GM23338 (cell line): ENCODE results near the gene CMYA5. TPM values are rescaled to one million over a fixed set of nuclear protein-coding genes. Genes with fewer than 3 reads are reported as not detected.

Source experiments
- ATAC-seq: fragments of 200-7000 bp; cut with Tn5 transposase; 3 replicates; pipeline ENCODE4 v1.9.1; 2020
- DNase-seq: peaks from one replicate; pipeline ENCODE4 v3.0.0-alpha.2; 2015; ENCODE audit warnings: low spot score
- H2AFZ ChIP-seq: fragments of 200-600 bp; sonication (generic); 2 replicates; pipeline ENCODE4 v1.8.0; 2016; ENCODE audit warnings: antibody characterized with exemption, mild to moderate bottlenecking, moderate library complexity
- H3F3A ChIP-seq: fragments of 200-600 bp; sonication (generic); replicated peaks from 2 replicates; pipeline ENCODE4 v1.8.0; 2017; ENCODE audit warnings: antibody characterized with exemption, mixed run types, low read depth
- H3K27ac ChIP-seq: fragments of 200-600 bp; sonication (generic); 2 replicates; pipeline ENCODE4 v1.6.1; 2016; ENCODE audit warnings: low read depth
- H3K27me3 ChIP-seq: fragments of 200-600 bp; sonication (generic); 2 replicates; pipeline ENCODE4 v1.8.0; 2016; ENCODE audit warnings: mild to moderate bottlenecking, mixed run types, moderate library complexity; ENCODE audit not compliant: insufficient read depth
- H3K36me3 ChIP-seq: fragments of 200-600 bp; sonication (generic); 2 replicates; pipeline ENCODE4 v1.8.0; 2016; ENCODE audit warnings: mild to moderate bottlenecking; ENCODE audit not compliant: insufficient read depth
- H3K4me1 ChIP-seq: fragments of 200-600 bp; sonication (generic); 2 replicates; pipeline ENCODE4 v1.8.0; 2016; ENCODE audit warnings: mild to moderate bottlenecking, moderate library complexity; ENCODE audit not compliant: insufficient read depth
- H3K4me2 ChIP-seq: fragments of 200-600 bp; sonication (generic); 2 replicates; pipeline ENCODE4 v1.7.1; 2017; ENCODE audit warnings: mixed run types
- H3K4me3 ChIP-seq: fragments of 200-600 bp; sonication (generic); 2 replicates; pipeline ENCODE4 v1.6.1; 2016; ENCODE audit warnings: mixed run types
- H3K79me2 ChIP-seq: fragments of 200-600 bp; sonication (generic); replicated peaks from 2 replicates; pipeline ENCODE4 v1.8.0; 2017; ENCODE audit warnings: mild to moderate bottlenecking; ENCODE audit not compliant: insufficient read depth
- H3K9me2 ChIP-seq: fragments of 200-600 bp; sonication (generic); 2 replicates; pipeline ENCODE4 v1.8.0; 2017; ENCODE audit not compliant: insufficient read depth
- H4K20me1 ChIP-seq: fragments of 200-600 bp; sonication (generic); replicated peaks from 2 replicates; pipeline ENCODE4 v1.8.0; 2017; ENCODE audit warnings: mild to moderate bottlenecking; ENCODE audit not compliant: insufficient read depth
- H3K27ac Mint-ChIP-seq: 2 replicates; pipeline ENCODE4 v1.8.0; 2020; ENCODE audit warnings: inconsistent platforms, mild to moderate bottlenecking, moderate library complexity, mixed read lengths
- H3K27me3 Mint-ChIP-seq: 3 replicates; pipeline ENCODE4 v1.8.0; 2022; ENCODE audit warnings: low read depth, mild to moderate bottlenecking, moderate library complexity, mixed read lengths, inconsistent platforms; ENCODE audit not compliant: insufficient read depth, poor library complexity
- H3K36me3 Mint-ChIP-seq: 3 replicates; pipeline ENCODE4 v1.8.0; 2021; ENCODE audit warnings: low read depth, mild to moderate bottlenecking, inconsistent platforms, moderate library complexity, mixed read lengths
- H3K4me1 Mint-ChIP-seq: 3 replicates; pipeline ENCODE4 v1.8.0; 2020; ENCODE audit warnings: mild to moderate bottlenecking, inconsistent platforms, mixed read lengths
- H3K4me3 Mint-ChIP-seq: 3 replicates; pipeline ENCODE4 v1.8.0; 2021; ENCODE audit warnings: moderate library complexity, mild to moderate bottlenecking, inconsistent platforms, mixed read lengths
- H3K9me3 Mint-ChIP-seq: 3 replicates; pipeline ENCODE4 v1.8.0; 2020; ENCODE audit warnings: moderate library complexity, mild to moderate bottlenecking, inconsistent platforms, mixed read lengths
- CREB1 ChIP-seq: fragments of 250-450 bp; sonication (Bioruptor Pico); IDR thresholded peaks from 2 replicates; pipeline ENCODE4 v1.5.0; 2020; ENCODE audit warnings: low read depth, mild to moderate bottlenecking, moderate library complexity
- EZH2 ChIP-seq: fragments of 200-600 bp; sonication (generic); IDR thresholded peaks from one replicate; pipeline ENCODE4 v1.8.0; 2017; ENCODE audit warnings: antibody characterized with exemption, mild to moderate bottlenecking, low read depth; ENCODE audit not compliant: unreplicated experiment
- EZH2phosphoT487 ChIP-seq: fragments of 200-600 bp; sonication (generic); IDR thresholded peaks from one replicate; pipeline ENCODE4 v1.8.1; 2018; ENCODE audit warnings: antibody characterized with exemption; ENCODE audit not compliant: unreplicated experiment
- JUNB ChIP-seq: IDR thresholded peaks from one replicate; pipeline ENCODE4 v1.6.1; 2016; ENCODE audit warnings: antibody characterized with exemption; ENCODE audit not compliant: unreplicated experiment
- NANOG ChIP-seq: IDR thresholded peaks from 2 replicates; pipeline ENCODE4 v1.6.1; 2016; ENCODE audit warnings: antibody characterized with exemption, borderline replicate concordance
- POLR2AphosphoS5 ChIP-seq: IDR thresholded peaks from 2 replicates; pipeline ENCODE4 v1.6.1; 2016; ENCODE audit warnings: antibody characterized with exemption, low read depth
- STAT1 ChIP-seq: IDR thresholded peaks from one replicate; pipeline ENCODE4 v1.6.1; 2016; ENCODE audit warnings: antibody characterized with exemption; ENCODE audit not compliant: unreplicated experiment
- ZNF114 ChIP-seq: fragments of 250-450 bp; sonication (Bioruptor Pico); IDR thresholded peaks from 2 replicates; pipeline ENCODE4 v1.5.0; 2020; ENCODE audit warnings: mild to moderate bottlenecking, moderate library complexity
- ZNF331 ChIP-seq: fragments of 250-450 bp; sonication (Bioruptor Pico); IDR thresholded peaks from 2 replicates; pipeline ENCODE4 v1.5.0; 2020; ENCODE audit warnings: low read depth, mild to moderate bottlenecking, moderate library complexity
- polyA plus RNA-seq: library from polyadenylated mRNA; unstranded; fragments of >200 nt; fragmentation: Nextera tagmentation; extraction: Ambion mirVana; gene quantifications from 2 replicates; pipeline ENCODE4 v1.2.1, GENCODE V29; 2016
- total RNA-seq: library from RNA; depleted of rRNA; stranded (reverse); fragments of >200 nt; shearing (Covaris generic); gene quantifications from 2 replicates; pipeline ENCODE4 v1.2.3, GENCODE V29; 2014
- TF ChIP-seq, protein P1 (sequence below): IDR thresholded peaks from 2 replicates; pipeline ENCODE4 v1.6.1; 2016; ENCODE audit warnings: antibody characterized with exemption
- TF ChIP-seq, protein P2 (sequence below): fragments of 250-450 bp; sonication (Bioruptor Pico); IDR thresholded peaks from 2 replicates; pipeline ENCODE4 v1.5.0; 2020; ENCODE audit warnings: mild to moderate bottlenecking, moderate library complexity
- TF ChIP-seq, protein P3 (sequence below): IDR thresholded peaks from one replicate; pipeline ENCODE4 v1.6.1; 2018; ENCODE audit warnings: antibody characterized with exemption; ENCODE audit not compliant: unreplicated experiment
- TF ChIP-seq, protein P4 (sequence below), 2 experiments: fragments of 200-600 bp in 1 of 2; sonication (generic) in 1 of 2; conservative IDR thresholded peaks; 2 replicates each; pipeline versions ENCODE4 v1.5.1 to v1.6.1; 2016 to 2017; ENCODE audit warnings: antibody characterized with exemption in 2 of 2, low read depth in 2 of 2, mild to moderate bottlenecking in 2 of 2, moderate library complexity in 1 of 2

The CMYA5 gene
- total and polyA plus RNA-seq, 2 experiments from 2014 or later, result 0.45 to 0.49 TPM

DNA sequence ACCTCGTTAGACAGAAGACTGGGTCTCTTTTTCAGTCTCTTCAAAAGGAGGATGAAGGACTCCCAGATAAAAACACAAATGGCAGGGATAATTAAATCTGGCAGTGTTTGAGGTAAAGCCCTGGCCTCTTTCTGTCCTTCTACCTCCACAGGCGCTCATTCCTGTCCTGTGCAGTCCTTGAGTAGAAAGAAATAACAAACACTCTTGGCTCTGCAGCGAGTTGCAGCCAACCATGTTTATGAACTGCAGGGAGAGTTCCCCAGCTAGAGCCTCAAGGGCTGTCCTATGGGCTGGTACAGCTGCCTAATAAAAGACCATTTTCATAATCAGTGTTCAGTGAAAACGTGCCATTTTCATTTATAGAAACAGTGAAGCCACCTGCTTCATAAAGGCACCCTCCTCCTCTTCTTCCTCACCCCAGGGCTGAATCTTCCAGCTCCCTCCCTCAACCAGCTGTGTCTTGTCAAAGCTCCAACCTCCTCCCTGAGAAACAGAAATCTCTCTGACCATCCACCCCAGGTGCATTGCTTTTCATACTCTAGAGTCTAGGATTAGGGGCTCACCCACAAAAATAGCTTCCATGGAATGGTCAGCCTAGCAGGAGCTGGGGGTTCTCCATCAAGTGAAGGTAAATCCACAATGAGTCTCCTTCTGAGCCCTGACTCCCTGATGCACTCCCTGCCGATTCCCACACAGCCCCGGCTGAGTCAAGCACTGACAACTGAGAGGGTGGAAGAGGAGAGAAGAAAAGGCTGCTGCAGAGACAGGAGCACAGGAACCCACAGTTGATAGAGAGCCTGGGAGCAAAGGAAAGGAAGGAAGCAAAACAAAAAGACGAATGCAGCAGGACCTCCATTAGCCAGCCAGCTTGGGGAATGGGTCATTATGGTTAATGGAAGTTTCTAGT, 150.7 kb downstream of the CMYA5 start:
- H3K36me3 Mint-ChIP-seq, result no peaks in the 10 kb centered on the region
- Histone ChIP-seq H3K27me3 (no peaks in the 10 kb centered on the region), H3K4me3 (no peak overlapping the region), H3F3A (no peaks in the 10 kb centered on the region), H3K79me2 (no peaks in the 10 kb centered on the region), H3K36me3 (no peaks in the 10 kb centered on the region), H3K4me2 (no peak overlapping the region), H3K9me2 (0 out of 2 replicates have a peak, but pooled peaks cover 7% of the 10 kb centered on the region), H3K4me1 (no peaks in the 10 kb centered on the region), H3K27ac (no peak overlapping the region), H4K20me1 (no peaks in the 10 kb centered on the region), H2AFZ (peak overlapping the region; percentile 56; the same call in 1 of the 2 replicates)
- H3K4me1 Mint-ChIP-seq, result peaks cover 7% of the 10 kb centered on the region
- H3K27me3 Mint-ChIP-seq, result peaks cover 2% of the 10 kb centered on the region
- DNase-seq, result no peak
- TF ChIP-seq ZNF331, result no peak
- TF ChIP-seq CREB1 (CRISPR knock-in tag), result no peak
- no peak for TF ChIP-seq POLR2AphosphoS5
- TF ChIP-seq, protein P1, sequence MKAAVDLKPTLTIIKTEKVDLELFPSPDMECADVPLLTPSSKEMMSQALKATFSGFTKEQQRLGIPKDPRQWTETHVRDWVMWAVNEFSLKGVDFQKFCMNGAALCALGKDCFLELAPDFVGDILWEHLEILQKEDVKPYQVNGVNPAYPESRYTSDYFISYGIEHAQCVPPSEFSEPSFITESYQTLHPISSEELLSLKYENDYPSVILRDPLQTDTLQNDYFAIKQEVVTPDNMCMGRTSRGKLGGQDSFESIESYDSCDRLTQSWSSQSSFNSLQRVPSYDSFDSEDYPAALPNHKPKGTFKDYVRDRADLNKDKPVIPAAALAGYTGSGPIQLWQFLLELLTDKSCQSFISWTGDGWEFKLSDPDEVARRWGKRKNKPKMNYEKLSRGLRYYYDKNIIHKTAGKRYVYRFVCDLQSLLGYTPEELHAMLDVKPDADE, result no peak
- TF ChIP-seq, protein P2, sequence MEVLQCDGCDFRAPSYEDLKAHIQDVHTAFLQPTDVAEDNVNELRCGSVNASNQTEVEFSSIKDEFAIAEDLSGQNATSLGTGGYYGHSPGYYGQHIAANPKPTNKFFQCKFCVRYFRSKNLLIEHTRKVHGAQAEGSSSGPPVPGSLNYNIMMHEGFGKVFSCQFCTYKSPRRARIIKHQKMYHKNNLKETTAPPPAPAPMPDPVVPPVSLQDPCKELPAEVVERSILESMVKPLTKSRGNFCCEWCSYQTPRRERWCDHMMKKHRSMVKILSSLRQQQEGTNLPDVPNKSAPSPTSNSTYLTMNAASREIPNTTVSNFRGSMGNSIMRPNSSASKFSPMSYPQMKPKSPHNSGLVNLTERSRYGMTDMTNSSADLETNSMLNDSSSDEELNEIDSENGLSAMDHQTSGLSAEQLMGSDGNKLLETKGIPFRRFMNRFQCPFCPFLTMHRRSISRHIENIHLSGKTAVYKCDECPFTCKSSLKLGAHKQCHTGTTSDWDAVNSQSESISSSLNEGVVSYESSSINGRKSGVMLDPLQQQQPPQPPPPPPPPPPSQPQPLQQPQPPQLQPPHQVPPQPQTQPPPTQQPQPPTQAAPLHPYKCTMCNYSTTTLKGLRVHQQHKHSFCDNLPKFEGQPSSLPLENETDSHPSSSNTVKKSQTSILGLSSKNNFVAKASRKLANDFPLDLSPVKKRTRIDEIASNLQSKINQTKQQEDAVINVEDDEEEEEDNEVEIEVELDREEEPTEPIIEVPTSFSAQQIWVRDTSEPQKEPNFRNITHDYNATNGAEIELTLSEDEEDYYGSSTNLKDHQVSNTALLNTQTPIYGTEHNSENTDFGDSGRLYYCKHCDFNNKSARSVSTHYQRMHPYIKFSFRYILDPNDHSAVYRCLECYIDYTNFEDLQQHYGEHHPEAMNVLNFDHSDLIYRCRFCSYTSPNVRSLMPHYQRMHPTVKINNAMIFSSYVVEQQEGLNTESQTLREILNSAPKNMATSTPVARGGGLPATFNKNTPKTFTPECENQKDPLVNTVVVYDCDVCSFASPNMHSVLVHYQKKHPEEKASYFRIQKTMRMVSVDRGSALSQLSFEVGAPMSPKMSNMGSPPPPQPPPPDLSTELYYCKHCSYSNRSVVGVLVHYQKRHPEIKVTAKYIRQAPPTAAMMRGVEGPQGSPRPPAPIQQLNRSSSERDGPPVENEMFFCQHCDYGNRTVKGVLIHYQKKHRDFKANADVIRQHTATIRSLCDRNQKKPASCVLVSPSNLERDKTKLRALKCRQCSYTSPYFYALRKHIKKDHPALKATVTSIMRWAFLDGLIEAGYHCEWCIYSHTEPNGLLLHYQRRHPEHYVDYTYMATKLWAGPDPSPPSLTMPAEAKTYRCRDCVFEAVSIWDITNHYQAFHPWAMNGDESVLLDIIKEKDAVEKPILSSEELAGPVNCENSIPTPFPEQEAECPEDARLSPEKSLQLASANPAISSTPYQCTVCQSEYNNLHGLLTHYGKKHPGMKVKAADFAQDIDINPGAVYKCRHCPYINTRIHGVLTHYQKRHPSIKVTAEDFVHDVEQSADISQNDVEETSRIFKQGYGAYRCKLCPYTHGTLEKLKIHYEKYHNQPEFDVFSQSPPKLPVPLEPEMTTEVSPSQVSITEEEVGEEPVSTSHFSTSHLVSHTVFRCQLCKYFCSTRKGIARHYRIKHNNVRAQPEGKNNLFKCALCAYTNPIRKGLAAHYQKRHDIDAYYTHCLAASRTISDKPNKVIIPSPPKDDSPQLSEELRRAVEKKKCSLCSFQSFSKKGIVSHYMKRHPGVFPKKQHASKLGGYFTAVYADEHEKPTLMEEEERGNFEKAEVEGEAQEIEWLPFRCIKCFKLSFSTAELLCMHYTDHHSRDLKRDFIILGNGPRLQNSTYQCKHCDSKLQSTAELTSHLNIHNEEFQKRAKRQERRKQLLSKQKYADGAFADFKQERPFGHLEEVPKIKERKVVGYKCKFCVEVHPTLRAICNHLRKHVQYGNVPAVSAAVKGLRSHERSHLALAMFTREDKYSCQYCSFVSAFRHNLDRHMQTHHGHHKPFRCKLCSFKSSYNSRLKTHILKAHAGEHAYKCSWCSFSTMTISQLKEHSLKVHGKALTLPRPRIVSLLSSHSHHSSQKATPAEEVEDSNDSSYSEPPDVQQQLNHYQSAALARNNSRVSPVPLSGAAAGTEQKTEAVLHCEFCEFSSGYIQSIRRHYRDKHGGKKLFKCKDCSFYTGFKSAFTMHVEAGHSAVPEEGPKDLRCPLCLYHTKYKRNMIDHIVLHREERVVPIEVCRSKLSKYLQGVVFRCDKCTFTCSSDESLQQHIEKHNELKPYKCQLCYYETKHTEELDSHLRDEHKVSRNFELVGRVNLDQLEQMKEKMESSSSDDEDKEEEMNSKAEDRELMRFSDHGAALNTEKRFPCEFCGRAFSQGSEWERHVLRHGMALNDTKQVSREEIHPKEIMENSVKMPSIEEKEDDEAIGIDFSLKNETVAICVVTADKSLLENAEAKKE, result no peak
- no peak for TF ChIP-seq EZH2phosphoT487
- TF ChIP-seq, protein P3, sequence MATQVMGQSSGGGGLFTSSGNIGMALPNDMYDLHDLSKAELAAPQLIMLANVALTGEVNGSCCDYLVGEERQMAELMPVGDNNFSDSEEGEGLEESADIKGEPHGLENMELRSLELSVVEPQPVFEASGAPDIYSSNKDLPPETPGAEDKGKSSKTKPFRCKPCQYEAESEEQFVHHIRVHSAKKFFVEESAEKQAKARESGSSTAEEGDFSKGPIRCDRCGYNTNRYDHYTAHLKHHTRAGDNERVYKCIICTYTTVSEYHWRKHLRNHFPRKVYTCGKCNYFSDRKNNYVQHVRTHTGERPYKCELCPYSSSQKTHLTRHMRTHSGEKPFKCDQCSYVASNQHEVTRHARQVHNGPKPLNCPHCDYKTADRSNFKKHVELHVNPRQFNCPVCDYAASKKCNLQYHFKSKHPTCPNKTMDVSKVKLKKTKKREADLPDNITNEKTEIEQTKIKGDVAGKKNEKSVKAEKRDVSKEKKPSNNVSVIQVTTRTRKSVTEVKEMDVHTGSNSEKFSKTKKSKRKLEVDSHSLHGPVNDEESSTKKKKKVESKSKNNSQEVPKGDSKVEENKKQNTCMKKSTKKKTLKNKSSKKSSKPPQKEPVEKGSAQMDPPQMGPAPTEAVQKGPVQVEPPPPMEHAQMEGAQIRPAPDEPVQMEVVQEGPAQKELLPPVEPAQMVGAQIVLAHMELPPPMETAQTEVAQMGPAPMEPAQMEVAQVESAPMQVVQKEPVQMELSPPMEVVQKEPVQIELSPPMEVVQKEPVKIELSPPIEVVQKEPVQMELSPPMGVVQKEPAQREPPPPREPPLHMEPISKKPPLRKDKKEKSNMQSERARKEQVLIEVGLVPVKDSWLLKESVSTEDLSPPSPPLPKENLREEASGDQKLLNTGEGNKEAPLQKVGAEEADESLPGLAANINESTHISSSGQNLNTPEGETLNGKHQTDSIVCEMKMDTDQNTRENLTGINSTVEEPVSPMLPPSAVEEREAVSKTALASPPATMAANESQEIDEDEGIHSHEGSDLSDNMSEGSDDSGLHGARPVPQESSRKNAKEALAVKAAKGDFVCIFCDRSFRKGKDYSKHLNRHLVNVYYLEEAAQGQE, result no peak
- no peak for TF ChIP-seq STAT1
- TF ChIP-seq NANOG, result no peak
- TF ChIP-seq EZH2, result no peak
- no peak for TF ChIP-seq ZNF114 (CRISPR knock-in tag)
- TF ChIP-seq, protein P4, sequence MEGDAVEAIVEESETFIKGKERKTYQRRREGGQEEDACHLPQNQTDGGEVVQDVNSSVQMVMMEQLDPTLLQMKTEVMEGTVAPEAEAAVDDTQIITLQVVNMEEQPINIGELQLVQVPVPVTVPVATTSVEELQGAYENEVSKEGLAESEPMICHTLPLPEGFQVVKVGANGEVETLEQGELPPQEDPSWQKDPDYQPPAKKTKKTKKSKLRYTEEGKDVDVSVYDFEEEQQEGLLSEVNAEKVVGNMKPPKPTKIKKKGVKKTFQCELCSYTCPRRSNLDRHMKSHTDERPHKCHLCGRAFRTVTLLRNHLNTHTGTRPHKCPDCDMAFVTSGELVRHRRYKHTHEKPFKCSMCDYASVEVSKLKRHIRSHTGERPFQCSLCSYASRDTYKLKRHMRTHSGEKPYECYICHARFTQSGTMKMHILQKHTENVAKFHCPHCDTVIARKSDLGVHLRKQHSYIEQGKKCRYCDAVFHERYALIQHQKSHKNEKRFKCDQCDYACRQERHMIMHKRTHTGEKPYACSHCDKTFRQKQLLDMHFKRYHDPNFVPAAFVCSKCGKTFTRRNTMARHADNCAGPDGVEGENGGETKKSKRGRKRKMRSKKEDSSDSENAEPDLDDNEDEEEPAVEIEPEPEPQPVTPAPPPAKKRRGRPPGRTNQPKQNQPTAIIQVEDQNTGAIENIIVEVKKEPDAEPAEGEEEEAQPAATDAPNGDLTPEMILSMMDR (conservative IDR thresholded peaks at IDR 0.05; ENCODE audit: low read depth in 2 of 2), result no peak
- no peak for TF ChIP-seq JUNB
- no peak overlapping the region for H3K4me3 Mint-ChIP-seq
- no peaks in the 10 kb centered on the region for H3K9me3 Mint-ChIP-seq
- 0 out of 3 replicates have a peak, but pooled peaks have one; percentile 32 for ATAC-seq
- H3K27ac Mint-ChIP-seq, result no peak overlapping the region
